ENCODE results near the gene PTPRG.

PTPRG gene

GRCh38 chr3:62189376-62189698 is 628.0 kb downstream of the PTPRG start:
- no peak for DNase-seq (ENCODE audit: low spot score)

GRCh38 chr3:62192891-62193290 is 631.5 kb downstream of the PTPRG start:
- no peak for DNase-seq (ENCODE audit: low spot score)

GRCh38 chr3:62193586-62194345 is 632.4 kb downstream of the PTPRG start:
- no peak for DNase-seq (ENCODE audit: low spot score)

GRCh38 chr3:62197350-62198012 is 636.1 kb downstream of the PTPRG start:
- DNase-seq (ENCODE audit: low spot score), result no peak

GRCh38 chr3:62199126-62199525 is 637.8 kb downstream of the PTPRG start:
- no peak for DNase-seq (ENCODE audit: low spot score)

GRCh38 chr3:62201438-62202035 is 640.2 kb downstream of the PTPRG start:
- peak; percentile 44 for DNase-seq (ENCODE audit: low spot score)

GRCh38 chr3:62203152-62203551 is 641.8 kb downstream of the PTPRG start:
- no peak for DNase-seq (ENCODE audit: low spot score)

GRCh38 chr3:62203561-62203960 is 642.2 kb downstream of the PTPRG start:
- no peak for DNase-seq (ENCODE audit: low spot score)

GRCh38 chr3:62207197-62207596 is 645.8 kb downstream of the PTPRG start:
- no peak for DNase-seq (ENCODE audit: low spot score)

- DNase-seq (ENCODE audit: low spot score), result no peak
These were observed 647.0 kb downstream of the PTPRG start for GRCh38 chr3:62208385-62208784.

GRCh38 chr3:62209101-62209500 is 647.7 kb downstream of the PTPRG start:
- no peak for DNase-seq (ENCODE audit: low spot score)

- DNase-seq (ENCODE audit: low spot score), result no peak
These were observed 648.6 kb downstream of the PTPRG start for GRCh38 chr3:62210011-62210410.

GRCh38 chr3:62211675-62212429 is 650.5 kb downstream of the PTPRG start:
- DNase-seq (ENCODE audit: low spot score), result no peak

- DNase-seq (ENCODE audit: low spot score), result no peak
These were observed 653.5 kb downstream of the PTPRG start for GRCh38 chr3:62214850-62215249.

GRCh38 chr3:62220616-62221015 is 659.2 kb downstream of the PTPRG start:
- DNase-seq (ENCODE audit: low spot score), result no peak

- DNase-seq (ENCODE audit: low spot score), result no peak
These were observed 663.7 kb downstream of the PTPRG start for GRCh38 chr3:62225051-62225450.

- no peak for DNase-seq (ENCODE audit: low spot score)
These were observed 665.4 kb downstream of the PTPRG start for GRCh38 chr3:62226601-62227339.

- DNase-seq (ENCODE audit: low spot score), result no peak
These were observed 667.1 kb downstream of the PTPRG start for GRCh38 chr3:62228467-62228866.

GRCh38 chr3:62229211-62229610 is 667.8 kb downstream of the PTPRG start:
- no peak for DNase-seq (ENCODE audit: low spot score)

- DNase-seq (ENCODE audit: low spot score), result peak; percentile 7
These were observed 668.5 kb downstream of the PTPRG start for GRCh38 chr3:62229908-62230307.

- no peak for DNase-seq (ENCODE audit: low spot score)
These were observed 671.7 kb downstream of the PTPRG start for GRCh38 chr3:62233065-62233464.

- DNase-seq (ENCODE audit: low spot score), result no peak
These were observed 674.6 kb downstream of the PTPRG start for GRCh38 chr3:62236016-62236415.
